Epithelial cell of prostate (primary cell): Measurements from ENCODE around the gene EHHADH.

Experiments
- DNase-seq: peaks from one replicate; pipeline ENCODE4 v3.0.0-alpha.2; 2011; ENCODE audit warnings: low read depth, low spot score
- H3K27ac ChIP-seq: fragments of 450-650 bp; 2 replicates; pipeline ENCODE4 v1.5.1; 2017; ENCODE audit warnings: mild to moderate bottlenecking

Gene EHHADH

DNA sequence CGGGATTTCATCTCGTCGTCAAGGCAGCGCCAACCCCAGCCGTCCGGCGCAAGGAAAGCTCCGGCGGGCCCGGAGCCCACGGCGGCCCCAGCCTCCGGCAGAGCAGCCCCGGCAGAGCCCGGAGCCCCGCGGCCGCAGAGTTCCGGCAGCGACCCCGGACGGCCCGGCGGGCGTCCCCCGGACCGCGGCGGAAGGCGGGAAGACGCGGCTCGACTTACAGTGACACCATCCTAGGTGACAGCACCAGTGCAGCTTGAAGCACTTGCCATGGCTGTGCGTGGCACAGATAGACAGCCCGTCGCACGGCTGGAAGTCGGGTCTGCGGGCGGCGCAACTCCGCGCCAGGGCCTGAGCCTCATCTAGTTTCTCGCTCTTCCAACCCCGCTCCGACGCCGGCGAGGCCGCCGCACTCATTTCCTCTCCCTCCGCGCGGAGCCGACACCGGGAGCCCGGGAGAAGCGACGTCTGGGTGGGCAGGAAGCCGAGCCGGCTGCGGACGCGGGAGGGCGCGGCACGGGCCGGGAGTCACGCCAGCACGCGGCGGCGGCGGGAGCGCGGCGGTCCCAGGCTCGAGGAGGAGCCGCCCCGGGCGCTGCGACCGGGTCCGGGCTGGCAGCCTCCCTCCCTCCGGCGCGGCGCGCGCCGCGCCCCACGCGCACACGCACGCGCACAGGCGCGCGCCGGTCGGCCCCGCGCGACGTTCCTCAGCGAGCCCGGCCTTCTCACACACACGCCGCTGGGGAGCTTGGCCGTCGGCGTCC, 101.3 kb downstream of the EHHADH start, which contains the start of gene C3orf70:
Gene C3orf70, minus strand, starts transcription at position 651 of the 761 bp plus-strand sequence. Its CDS starts 237 bp downstream, at position 414.
- H3K27ac ChIP-seq = no peak within 1 kb of the TSS
- DNase-seq = no peak

- DNase-seq = no peak
- no peak overlapping the region for H3K27ac ChIP-seq
These were observed 101.9 kb downstream of the EHHADH start for GRCh38 chr3:185151964-185152409.

DNA sequence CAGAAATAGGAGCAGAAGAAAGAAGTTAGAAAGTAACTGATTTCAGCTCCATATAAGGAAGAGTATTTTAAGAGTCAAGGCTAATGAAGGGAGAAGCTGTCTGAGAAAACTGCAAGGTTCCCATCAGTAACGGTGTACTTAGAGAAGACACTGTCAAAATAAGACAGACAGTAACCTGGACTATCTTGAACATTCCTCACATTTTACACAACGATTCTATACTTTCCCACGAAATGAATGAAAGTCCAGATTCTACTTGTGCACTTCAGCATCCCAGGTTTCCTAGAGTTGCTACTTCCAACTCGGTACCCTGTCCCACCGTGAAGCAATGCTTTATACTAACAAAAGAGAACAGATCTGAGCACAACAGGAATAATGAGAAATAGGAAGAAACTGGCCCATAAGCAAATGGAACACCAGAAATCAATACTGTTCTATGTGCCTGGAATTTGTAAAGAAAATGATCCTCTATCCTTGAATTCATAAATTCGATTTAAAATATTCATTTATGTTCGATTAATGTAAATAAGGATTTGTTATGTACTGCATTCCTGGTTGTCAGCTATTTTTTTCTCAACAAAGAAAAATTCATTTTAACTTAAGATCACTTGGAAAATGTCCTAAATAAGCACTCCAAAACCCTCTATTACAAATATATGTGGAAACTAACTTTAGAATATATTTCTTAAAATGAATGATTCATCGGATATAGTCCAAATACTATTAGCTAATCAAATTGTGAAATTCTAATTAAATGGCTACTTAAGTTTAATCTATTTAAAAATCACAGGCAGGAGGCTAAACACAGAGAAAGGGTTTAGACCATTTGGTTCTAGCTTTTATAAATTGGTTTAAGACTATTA, 102.5 kb downstream of the EHHADH start:
- H3K27ac ChIP-seq = no peak overlapping the region

GRCh38 chr3:185150561-185150960, 103.3 kb downstream of the EHHADH start:
- no peak overlapping the region for H3K27ac ChIP-seq
- no peak for DNase-seq

More for the DNA sequence above, 102.5 kb downstream of the EHHADH start:
- DNase-seq = no peak

DNA sequence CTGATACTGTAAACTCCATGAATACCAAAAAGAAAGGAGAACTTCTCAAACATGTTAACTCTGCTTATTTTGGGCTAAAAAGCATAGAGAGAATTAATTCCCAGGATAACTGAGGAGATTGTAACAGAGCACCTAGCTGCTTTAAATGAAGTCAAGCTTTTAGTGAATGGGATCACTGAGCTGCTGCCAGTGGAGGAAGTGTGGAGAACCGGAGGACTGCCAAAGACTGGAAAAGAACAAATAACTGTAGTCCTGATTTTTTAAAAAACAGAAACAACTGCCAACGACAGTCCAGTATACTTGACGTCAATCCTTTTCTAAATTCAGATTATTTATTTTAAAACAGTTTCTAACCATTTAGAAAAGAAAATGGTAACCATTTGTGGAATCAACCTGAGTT, 104.3 kb downstream of the EHHADH start:
- DNase-seq = no peak

DNA sequence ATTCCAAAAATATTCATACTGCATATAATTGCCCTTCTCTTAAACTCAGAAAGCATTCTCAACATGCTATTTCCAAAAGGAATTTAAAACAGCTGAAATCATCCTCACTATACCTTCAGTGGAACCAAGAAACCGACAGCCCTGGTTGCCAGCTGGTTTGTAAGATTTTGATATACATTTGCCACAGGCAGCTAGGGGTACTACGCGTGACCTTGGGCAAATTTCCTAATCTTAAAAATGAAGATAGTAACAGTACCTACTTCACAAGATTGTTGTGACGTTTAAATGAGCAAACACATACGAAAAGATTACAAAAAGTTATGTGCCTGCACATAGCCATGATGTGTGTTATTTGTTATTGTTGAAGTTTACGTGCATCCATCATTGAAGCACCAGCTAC, 108.3 kb downstream of the EHHADH start:
- no peak for DNase-seq
- no peak overlapping the region for H3K27ac ChIP-seq

More for the DNA sequence above, 104.3 kb downstream of the EHHADH start:
- no peak overlapping the region for H3K27ac ChIP-seq

DNA sequence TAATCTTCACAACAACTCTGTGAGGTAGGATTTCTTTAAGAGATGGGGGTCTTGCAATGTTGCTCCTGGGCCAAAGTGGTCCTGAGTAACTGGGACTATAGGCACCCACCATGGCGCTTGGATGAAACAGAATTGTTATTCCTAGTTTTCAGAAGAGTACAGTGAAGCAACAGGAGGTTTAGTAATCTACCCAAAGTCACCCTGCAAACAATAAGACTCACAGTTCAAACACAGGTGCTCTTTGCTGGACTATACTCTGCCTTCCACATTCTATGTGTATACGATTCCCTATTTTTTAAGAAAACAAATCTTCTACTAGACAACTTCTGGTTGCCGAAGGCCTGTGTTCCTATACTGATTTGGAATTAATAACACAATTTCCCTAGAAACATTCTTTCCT, 109.1 kb downstream of the EHHADH start:
- DNase-seq = no peak
- H3K27ac ChIP-seq = no peak overlapping the region
